SK-N-SH (cell line): ENCODE data around the gene TBXA2R.

Experiments
- CTCF ChIP-seq: fragments of 200-600 bp; sonication (generic); IDR thresholded peaks from 2 replicates; pipeline ENCODE4 v1.6.1; 2017; ENCODE audit warnings: antibody characterized with exemption, mild to moderate bottlenecking, moderate library complexity
- EP300 ChIP-seq, 2 experiments: IDR thresholded peaks; 2 replicates each; pipeline versions ENCODE4 v1.4.0 to v1.6.1; 2012; ENCODE audit warnings: borderline replicate concordance in 1 of 2, low read depth in 1 of 2, low read length in 1 of 2
- EZH2phosphoT487 ChIP-seq: fragments of 200-600 bp; sonication (generic); IDR thresholded peaks from 2 replicates; pipeline ENCODE4 v1.6.1; 2017; ENCODE audit warnings: low read depth, mixed run types, mild to moderate bottlenecking, antibody characterized with exemption, moderate library complexity, borderline replicate concordance
- IRF3 ChIP-seq: fragments of 150-350 bp; IDR thresholded peaks from 2 replicates; pipeline ENCODE4 v1.6.1; 2016; ENCODE audit warnings: mild to moderate bottlenecking, low read depth, low read length
- MAX ChIP-seq: IDR thresholded peaks from 2 replicates; pipeline ENCODE4 v1.4.0; 2012; ENCODE audit warnings: low read depth
- MXI1 ChIP-seq: IDR thresholded peaks from 2 replicates; pipeline ENCODE4 v1.6.1; 2012; ENCODE audit warnings: mild to moderate bottlenecking, low read depth, low read length, improper control_type of control experiment
- POLR2AphosphoS5 ChIP-seq: IDR thresholded peaks from 2 replicates; pipeline ENCODE4 v1.6.1; 2012; ENCODE audit warnings: low read depth, low read length
- REST ChIP-seq: IDR thresholded peaks from 2 replicates; pipeline ENCODE4 v1.6.1; 2012; ENCODE audit warnings: mild to moderate bottlenecking, low read depth, low read length, moderate library complexity
- TCF12 ChIP-seq: IDR thresholded peaks from 2 replicates; pipeline ENCODE4 v1.4.0; 2012

GRCh38 chr19:3556423-3556977 lies 50.2 kb downstream of the TBXA2R start:
- TF ChIP-seq CTCF = no peak
- no peak for TF ChIP-seq MXI1
- TF ChIP-seq EZH2phosphoT487 = no peak
- no peak for TF ChIP-seq REST
- TF ChIP-seq POLR2AphosphoS5 = no peak
- no peak for TF ChIP-seq MAX
- no peak for TF ChIP-seq EP300 (IDR thresholded peaks at IDR 0.05; ENCODE audit: borderline replicate concordance in 1 of 2, low read depth in 1 of 2, low read length in 1 of 2)
- no peak for TF ChIP-seq IRF3
- TF ChIP-seq TCF12 = no peak
